H9 (cell line): ENCODE data around the gene TRHDE. TPM values are rescaled to one million over a fixed set of nuclear protein-coding genes. Genes with fewer than 3 reads are reported as not detected.

ENCODE experiments used
- DNase-seq: peaks from one replicate; pipeline ENCODE4 v3.0.0-alpha.2; 2017
- H2AFZ ChIP-seq: one replicate; pipeline ENCODE4 v1.6.1; 2013; ENCODE audit warnings: mild to moderate bottlenecking, low read length, control low read depth, moderate library complexity
- H2AK5ac ChIP-seq: 2 replicates; pipeline ENCODE4 v1.6.1; 2013; ENCODE audit warnings: low read length, control low read depth, mixed read lengths; ENCODE audit not compliant: insufficient read length
- H2BK120ac ChIP-seq: one replicate; pipeline ENCODE4 v1.6.1; 2013; ENCODE audit warnings: low read depth, mild to moderate bottlenecking, low read length, control low read depth, inconsistent platforms; ENCODE audit not compliant: poor library complexity, severe bottlenecking
- H2BK12ac ChIP-seq: 2 replicates; pipeline ENCODE4 v1.6.1; 2013; ENCODE audit warnings: low read length, control low read depth, mixed read lengths, low read depth; ENCODE audit not compliant: insufficient read length
- H2BK15ac ChIP-seq: 2 replicates; pipeline ENCODE4 v1.6.1; 2013; ENCODE audit warnings: low read depth, low read length, control low read depth
- H2BK20ac ChIP-seq: one replicate; pipeline ENCODE4 v1.6.1; 2013; ENCODE audit warnings: low read depth, mild to moderate bottlenecking, low read length, control low read depth, inconsistent platforms; ENCODE audit not compliant: poor library complexity, severe bottlenecking
- H2BK5ac ChIP-seq: 2 replicates; pipeline ENCODE4 v1.6.1; 2013; ENCODE audit warnings: low read length, control low read depth, mixed read lengths; ENCODE audit not compliant: insufficient read length
- H3K14ac ChIP-seq: 2 replicates; pipeline ENCODE4 v1.6.1; 2013; ENCODE audit warnings: low read length, control low read depth; ENCODE audit not compliant: insufficient read depth
- H3K18ac ChIP-seq: 2 replicates; pipeline ENCODE4 v1.6.1; 2013; ENCODE audit warnings: low read depth, mild to moderate bottlenecking, mixed read lengths, low read length, control low read depth; ENCODE audit not compliant: insufficient read length
- H3K23ac ChIP-seq: 2 replicates; pipeline ENCODE4 v1.6.1; 2013; ENCODE audit warnings: low read length, control low read depth, mixed read lengths, low read depth; ENCODE audit not compliant: insufficient read length
- H3K23me2 ChIP-seq: 2 replicates; pipeline ENCODE4 v1.6.1; 2013; ENCODE audit warnings: low read depth, mild to moderate bottlenecking, mixed read lengths, low read length, control low read depth; ENCODE audit not compliant: insufficient read length, poor library complexity, severe bottlenecking
- H3K27ac ChIP-seq: 2 replicates; pipeline ENCODE4 v1.5.1; 2013; ENCODE audit warnings: low read length, control low read depth, mixed read lengths, low read depth; ENCODE audit not compliant: insufficient read length
- H3K27me3 ChIP-seq: 2 replicates; pipeline ENCODE4 v1.6.1; 2013; ENCODE audit warnings: low read length, control low read depth, inconsistent platforms; ENCODE audit not compliant: insufficient read depth
- H3K4ac ChIP-seq: 2 replicates; pipeline ENCODE4 v1.6.1; 2013; ENCODE audit warnings: low read depth, mild to moderate bottlenecking, control low read depth, inconsistent platforms, low read length, moderate library complexity
- H3K4me1 ChIP-seq: 2 replicates; pipeline ENCODE4 v1.6.1; 2013; ENCODE audit warnings: low read length, control low read depth, inconsistent platforms; ENCODE audit not compliant: insufficient read depth
- H3K4me2 ChIP-seq: 2 replicates; pipeline ENCODE4 v1.6.1; 2013; ENCODE audit warnings: low read length, control low read depth, mixed read lengths; ENCODE audit not compliant: insufficient read length, insufficient read depth
- H3K56ac ChIP-seq: 2 replicates; pipeline ENCODE4 v1.6.1; 2013; ENCODE audit warnings: low read depth, mild to moderate bottlenecking, mixed read lengths, low read length, control low read depth; ENCODE audit not compliant: insufficient read length
- H3K79me1 ChIP-seq: 2 replicates; pipeline ENCODE4 v1.6.1; 2013; ENCODE audit warnings: low read depth, mild to moderate bottlenecking, moderate library complexity, low read length, control low read depth, inconsistent platforms; ENCODE audit not compliant: insufficient read depth, poor library complexity, severe bottlenecking
- H3K79me2 ChIP-seq: 2 replicates; pipeline ENCODE4 v1.6.1; 2013; ENCODE audit warnings: low read length, control low read depth, inconsistent platforms; ENCODE audit not compliant: insufficient read depth
- H3K9ac ChIP-seq: 2 replicates; pipeline ENCODE4 v1.6.1; 2013; ENCODE audit warnings: low read length, control low read depth, mixed read lengths; ENCODE audit not compliant: insufficient read length; ENCODE audit errors: extremely low read depth
- H3K9me3 ChIP-seq: one replicate; pipeline ENCODE4 v1.6.1; 2013; ENCODE audit warnings: low read depth, low read length, inconsistent platforms; ENCODE audit not compliant: control insufficient read depth
- H3T11ph ChIP-seq: one replicate; pipeline ENCODE4 v1.6.1; 2013; ENCODE audit warnings: mild to moderate bottlenecking, low read length, control low read depth, inconsistent platforms
- H4K20me1 ChIP-seq: one replicate; pipeline ENCODE4 v1.6.1; 2013; ENCODE audit not compliant: control insufficient read depth, insufficient read length, insufficient read depth
- H4K5ac ChIP-seq: 2 replicates; pipeline ENCODE4 v1.6.1; 2013; ENCODE audit warnings: low read depth, mild to moderate bottlenecking, mixed read lengths, low read length, control low read depth; ENCODE audit not compliant: insufficient read length
- H4K8ac ChIP-seq: replicated peaks from 2 replicates; pipeline ENCODE4 v1.6.1; 2013; ENCODE audit warnings: low read length, control low read depth, mixed read lengths, low read depth; ENCODE audit not compliant: insufficient read length
- H4K91ac ChIP-seq: 2 replicates; pipeline ENCODE4 v1.6.1; 2013; ENCODE audit warnings: low read depth, mild to moderate bottlenecking, moderate library complexity, mixed read lengths, low read length, control low read depth; ENCODE audit not compliant: insufficient read length
- H3K27ac Mint-ChIP-seq, 3 experiments: 2 replicates in 2 of 3; 3 replicates in 1 of 3; pipeline ENCODE4 v1.8.0; 2020 to 2021; ENCODE audit warnings: mixed read lengths in 3 of 3, mild to moderate bottlenecking in 1 of 3, moderate library complexity in 1 of 3
- H3K27me3 Mint-ChIP-seq: 2 replicates; pipeline ENCODE4 v1.8.0; 2021; ENCODE audit warnings: low read depth, mild to moderate bottlenecking, moderate library complexity, mixed read lengths
- H3K36me3 Mint-ChIP-seq, 3 experiments: 2 replicates in 2 of 3; 3 replicates in 1 of 3; pipeline ENCODE4 v1.8.0; 2020 to 2021; ENCODE audit warnings: low read depth in 3 of 3, mixed read lengths in 3 of 3; ENCODE audit not compliant: insufficient read depth in 1 of 3
- H3K4me1 Mint-ChIP-seq, 2 experiments: 2 replicates each; pipeline ENCODE4 v1.8.0; 2020; ENCODE audit warnings: mixed read lengths in 2 of 2
- H3K4me3 Mint-ChIP-seq, 2 experiments: 2 replicates in 1 of 2; 3 replicates in 1 of 2; pipeline ENCODE4 v1.8.0; 2020 to 2021; ENCODE audit warnings: mild to moderate bottlenecking in 2 of 2, mixed read lengths in 2 of 2, moderate library complexity in 1 of 2
- H3K9me3 Mint-ChIP-seq, 2 experiments: 2 replicates in 1 of 2; 3 replicates in 1 of 2; pipeline ENCODE4 v1.8.0; 2020; ENCODE audit warnings: mild to moderate bottlenecking in 2 of 2, mixed read lengths in 2 of 2, moderate library complexity in 1 of 2
- CTCF ChIP-seq: fragments of 200-600 bp; sonication (generic); conservative IDR thresholded peaks from 3 replicates; pipeline ENCODE4 v1.8.0; 2021; ENCODE audit warnings: antibody characterized with exemption, mild to moderate bottlenecking
- WGBS: extraction: QIAGEN DNeasy Blood & Tissue Kit; methylation state at CpG from one replicate; pipeline ENCODE4 v1.1.7; 2013; ENCODE audit warnings: missing lambda C conversion rate, low lambda C conversion rate, mixed read lengths; ENCODE audit not compliant: insufficient read length; ENCODE audit errors: extremely low coverage; 5-methylcytosine and 5-hydroxymethylcytosine counted together
- total RNA-seq: library from RNA; stranded (reverse); gene quantifications from 2 replicates; pipeline ENCODE4 v1.2.1, GENCODE V29; 2021

Gene TRHDE
- total RNA-seq, 1 experiment from 2014 or later, result 1.0 TPM

- H2AFZ ChIP-seq, result no peak overlapping the region
- H3K79me2 ChIP-seq, result no peaks in the 10 kb centered on the region
- H3K4me2 ChIP-seq, result no peak overlapping the region
- H3K79me1 ChIP-seq, result no peaks in the 10 kb centered on the region
- no peak for DNase-seq
- no peak overlapping the region for H2BK15ac ChIP-seq
- TF ChIP-seq CTCF, result no peak
- Mint-ChIP-seq H3K9me3 (no peaks in the 10 kb centered on the region; a peak in 2 of 5 replicates), H3K36me3 (no peaks in the 10 kb centered on the region), H3K27me3 (peaks cover 53% of the 10 kb centered on the region), H3K27ac (no peak overlapping the region), H3K4me1 (peaks cover 15 to 23% of the 10 kb centered on the region in 2 experiments), H3K4me3 (no peak overlapping the region)
- no peak overlapping the region for H2BK120ac ChIP-seq
- no CpG with 5 or more reads among the region's 2 CpGs for WGBS
- H4K20me1 ChIP-seq, result peaks cover 4% of the 10 kb centered on the region
- H3K4ac ChIP-seq, result no peak overlapping the region
- H2BK12ac ChIP-seq, result no peak overlapping the region
- H4K91ac ChIP-seq, result no peak overlapping the region
- H3K4me1 ChIP-seq, result peaks cover 4% of the 10 kb centered on the region; the same call in 1 of the 2 replicates
- H3K9me3 ChIP-seq, result no peaks in the 10 kb centered on the region
- no peak overlapping the region for H3K23ac ChIP-seq
- H3K18ac ChIP-seq, result no peak overlapping the region
- no peak overlapping the region for H3K27ac ChIP-seq
- no peak overlapping the region for H4K5ac ChIP-seq
- peaks cover 22% of the 10 kb centered on the region for H3K23me2 ChIP-seq
- H2BK5ac ChIP-seq, result no peak overlapping the region
- H3K56ac ChIP-seq, result no peak overlapping the region
- no peak overlapping the region for H2BK20ac ChIP-seq
- no peak overlapping the region for H2AK5ac ChIP-seq
- no peak overlapping the region for H4K8ac ChIP-seq
- no peak overlapping the region for H3T11ph ChIP-seq
- H3K27me3 ChIP-seq, result peaks cover 10% of the 10 kb centered on the region; the same call in 1 of the 2 replicates
- H3K9ac ChIP-seq, result no peak overlapping the region
- H3K14ac ChIP-seq, result no peak overlapping the region
Measured at GRCh38 chr12:72275526-72275925, 3.4 kb downstream of the TRHDE start.
